Body of pancreas (tissue), 4 donors: ENCODE data around the gene APOH. TPM values are rescaled to one million over a fixed set of nuclear protein-coding genes. Genes with fewer than 3 reads are reported as not detected.

ENCODE experiments used
- ATAC-seq: fragments of 150-250 bp; one replicate; pipeline ENCODE4 v1.9.1; 2016
- DNase-seq, 4 donors: peaks; one replicate each; pipeline ENCODE4 v3.0.0-alpha.2; 2019
- H3K27ac ChIP-seq, 4 donors: fragments of 200-600 bp; sonication (generic); 1 replicate in 3 of 4; 2 replicates in 1 of 4; pipeline versions ENCODE4 v1.5.1 to v1.6.1; 2016 to 2019; ENCODE audit warnings: mild to moderate bottlenecking in 1 of 4, mixed read lengths in 1 of 4, moderate library complexity in 1 of 4
- H3K27me3 ChIP-seq, 2 donors: fragments of 200-600 bp; sonication (generic); one replicate each; pipeline ENCODE4 v1.6.0; 2016; ENCODE audit warnings: mild to moderate bottlenecking in 1 of 2
- H3K36me3 ChIP-seq, 2 donors: fragments of 200-600 bp; sonication (generic); replicated peaks in 1 of 2; 2 replicates each; pipeline ENCODE4 v1.5.1; 2016; ENCODE audit warnings: low read depth in 2 of 2; ENCODE audit not compliant: insufficient read depth in 1 of 2
- H3K4me1 ChIP-seq: fragments of 200-600 bp; sonication (generic); one replicate; pipeline ENCODE4 v1.6.0; 2016
- H3K4me3 ChIP-seq, 2 donors: fragments of 200-600 bp; sonication (generic); 1 replicate in 1 of 2; 2 replicates in 1 of 2; pipeline ENCODE4 v1.5.1; 2016 to 2019
- H3K9me3 ChIP-seq, 3 donors: fragments of 200-600 bp; sonication (generic); 1 replicate in 2 of 3; 2 replicates in 1 of 3; pipeline ENCODE4 v1.5.1; 2016
- POLR2A ChIP-seq, 3 donors: fragments of 450-650 bp; IDR thresholded peaks; one replicate each; pipeline ENCODE4 v1.6.1; 2016; ENCODE audit warnings: antibody characterized with exemption in 3 of 3, mild to moderate bottlenecking in 2 of 3
- WGBS, 2 donors: methylation state at CpG; one replicate each; pipeline ENCODE4 v1.1.5; 2017; 5-methylcytosine and 5-hydroxymethylcytosine counted together
- intact Hi-C: fragments of 100-400 bp; cut with DNase I; formaldehyde crosslinking; loops from one replicate; pipeline ENCODE4 v1.15.1; 2023
- total RNA-seq, 2 donors: library from RNA; depleted of rRNA; stranded (reverse); fragments of >200 nt; gene quantifications; one replicate each; pipeline ENCODE4 v1.1.0, GENCODE V29; 2016
- TF ChIP-seq, protein P1 (sequence below), 7 experiments: fragments of 450-650 bp in 4 of 7; fragments of 200-600 bp in 3 of 7; sonication (generic) in 3 of 7; IDR thresholded peaks; one replicate each; pipeline ENCODE4 v1.5.1; 2016 to 2019; ENCODE audit warnings: antibody characterized with exemption in 7 of 7

Gene APOH
- total RNA-seq, 2 donors from 2014 or later, result 5.4 to 22.1 TPM

DNA sequence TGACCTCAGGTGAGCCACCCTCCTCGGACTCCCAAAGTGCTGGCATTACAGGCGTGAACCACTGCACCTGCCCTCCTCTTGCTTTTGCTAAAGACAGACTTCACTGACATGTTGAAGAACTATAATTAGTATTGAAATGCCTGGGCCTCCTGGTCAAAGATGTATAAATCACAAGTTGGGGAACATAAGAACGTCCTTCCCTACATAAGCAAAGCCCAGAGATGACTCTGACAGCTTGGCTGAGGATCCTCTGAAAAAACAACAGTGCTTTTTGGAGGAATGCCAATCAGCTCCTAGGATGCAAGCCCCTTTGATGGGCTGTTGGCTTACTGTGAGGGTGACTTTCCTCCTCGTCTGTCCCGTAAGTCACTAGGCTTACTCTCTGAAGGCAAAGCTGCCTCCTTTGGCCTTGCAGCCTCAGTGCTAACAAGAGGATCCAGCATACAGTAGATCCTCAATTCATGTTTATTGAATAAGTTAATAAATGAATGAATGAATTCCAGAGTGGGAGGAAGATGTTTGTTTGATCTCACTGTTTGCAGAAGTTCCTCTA is 6.3 kb downstream of the APOH start:
- no peak for ATAC-seq
- no peaks in the 10 kb centered on the region for H3K36me3 ChIP-seq

DNA sequence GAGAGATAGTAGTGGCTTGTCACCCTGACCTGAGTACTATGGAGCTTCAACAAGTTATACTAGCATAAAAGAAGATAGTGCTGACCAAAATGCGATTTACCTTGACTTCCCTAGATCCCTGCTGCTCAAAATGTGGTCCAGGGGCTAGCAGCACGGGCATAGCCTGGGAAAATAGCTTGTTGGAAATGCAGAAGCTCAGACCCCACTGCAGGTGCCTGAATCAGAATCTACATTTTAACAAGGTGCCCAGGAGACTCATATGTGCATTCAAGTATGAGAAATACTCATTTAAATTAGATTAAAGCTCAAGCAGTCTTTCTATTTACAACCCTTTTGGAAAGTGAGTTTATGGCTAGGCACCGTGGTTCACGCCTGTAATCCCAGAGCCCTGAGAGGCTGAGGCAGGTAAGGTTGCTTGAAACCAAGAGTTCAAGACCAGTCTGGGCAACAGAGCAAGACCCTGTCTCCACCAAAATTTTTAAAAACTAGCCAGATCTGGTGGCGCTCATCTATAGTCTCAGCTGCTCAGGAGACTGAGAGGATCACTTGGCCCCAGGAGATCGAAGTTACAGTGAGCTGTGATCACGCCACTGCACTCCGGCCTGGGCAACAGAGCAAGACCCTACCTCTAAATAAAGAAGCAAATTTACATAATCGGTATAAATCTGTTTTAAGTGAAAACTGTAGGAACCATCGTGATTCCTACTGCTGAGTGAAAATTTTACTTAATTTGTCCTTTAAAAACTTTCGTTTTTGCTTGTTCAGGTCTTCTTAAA is 7.3 kb downstream of the APOH start:
- Histone ChIP-seq H3K36me3 (no peaks in the 10 kb centered on the region), H3K27ac (no peak overlapping the region), H3K4me1 (no peaks in the 10 kb centered on the region), H3K9me3 (no peaks in the 10 kb centered on the region), H3K27me3 (no peaks in the 10 kb centered on the region), H3K4me3 (no peak overlapping the region)
- no peak for DNase-seq
- TF ChIP-seq, protein P1, sequence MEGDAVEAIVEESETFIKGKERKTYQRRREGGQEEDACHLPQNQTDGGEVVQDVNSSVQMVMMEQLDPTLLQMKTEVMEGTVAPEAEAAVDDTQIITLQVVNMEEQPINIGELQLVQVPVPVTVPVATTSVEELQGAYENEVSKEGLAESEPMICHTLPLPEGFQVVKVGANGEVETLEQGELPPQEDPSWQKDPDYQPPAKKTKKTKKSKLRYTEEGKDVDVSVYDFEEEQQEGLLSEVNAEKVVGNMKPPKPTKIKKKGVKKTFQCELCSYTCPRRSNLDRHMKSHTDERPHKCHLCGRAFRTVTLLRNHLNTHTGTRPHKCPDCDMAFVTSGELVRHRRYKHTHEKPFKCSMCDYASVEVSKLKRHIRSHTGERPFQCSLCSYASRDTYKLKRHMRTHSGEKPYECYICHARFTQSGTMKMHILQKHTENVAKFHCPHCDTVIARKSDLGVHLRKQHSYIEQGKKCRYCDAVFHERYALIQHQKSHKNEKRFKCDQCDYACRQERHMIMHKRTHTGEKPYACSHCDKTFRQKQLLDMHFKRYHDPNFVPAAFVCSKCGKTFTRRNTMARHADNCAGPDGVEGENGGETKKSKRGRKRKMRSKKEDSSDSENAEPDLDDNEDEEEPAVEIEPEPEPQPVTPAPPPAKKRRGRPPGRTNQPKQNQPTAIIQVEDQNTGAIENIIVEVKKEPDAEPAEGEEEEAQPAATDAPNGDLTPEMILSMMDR (IDR thresholded peaks at IDR 0.05), result no peak
- TF ChIP-seq POLR2A (IDR thresholded peaks at IDR 0.05), result no peak
- intact Hi-C loops, result no loop called here
- no peak for ATAC-seq
- WGBS, 2 donors, result 88% methylated on average over 9 to 11 of the region's 11 CpGs

More for the DNA sequence above, 6.3 kb downstream of the APOH start:
- H3K9me3 ChIP-seq, result no peaks in the 10 kb centered on the region
- H3K4me3 ChIP-seq, result no peak overlapping the region
- DNase-seq, result no peak
- peaks cover 3% of the 10 kb centered on the region for H3K4me1 ChIP-seq
- no peak overlapping the region for H3K27ac ChIP-seq
- H3K27me3 ChIP-seq, result no peaks in the 10 kb centered on the region
- intact Hi-C loops, result no loop called here
- TF ChIP-seq POLR2A (IDR thresholded peaks at IDR 0.05), result no peak
- TF ChIP-seq, protein P1 (IDR thresholded peaks at IDR 0.05), result no peak
- 89% methylated on average over 5 of the region's 5 CpGs for WGBS, 2 donors

DNA sequence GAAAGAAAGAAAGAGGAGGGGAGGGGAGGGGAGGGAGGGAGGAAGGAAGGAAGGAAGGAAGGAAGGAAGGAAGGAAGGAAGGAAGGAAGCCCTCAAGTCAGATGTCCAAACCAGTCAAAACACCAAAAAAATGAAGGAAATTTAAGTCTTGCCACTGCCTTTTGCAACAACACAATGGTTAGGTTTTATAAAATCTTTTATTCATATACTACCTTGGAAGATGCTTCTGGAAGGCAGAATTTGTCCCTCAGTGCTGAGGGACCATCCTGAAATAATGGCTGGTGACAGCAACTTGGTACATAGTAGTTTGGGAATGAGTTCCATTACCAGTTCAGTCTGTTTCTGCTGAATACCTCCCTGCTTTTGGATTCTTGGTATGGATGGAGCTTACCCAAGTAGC is 7.9 kb downstream of the APOH start:
- Histone ChIP-seq H3K27me3 (no peaks in the 10 kb centered on the region), H3K9me3 (no peaks in the 10 kb centered on the region), H3K4me3 (no peak overlapping the region), H3K36me3 (no peaks in the 10 kb centered on the region), H3K27ac (no peak overlapping the region), H3K4me1 (no peaks in the 10 kb centered on the region)
- no peak for DNase-seq
- intact Hi-C loops, result no loop called here
- no peak for ATAC-seq
- TF ChIP-seq, protein P1 (IDR thresholded peaks at IDR 0.05), result no peak
- no peak for TF ChIP-seq POLR2A (IDR thresholded peaks at IDR 0.05)

DNA sequence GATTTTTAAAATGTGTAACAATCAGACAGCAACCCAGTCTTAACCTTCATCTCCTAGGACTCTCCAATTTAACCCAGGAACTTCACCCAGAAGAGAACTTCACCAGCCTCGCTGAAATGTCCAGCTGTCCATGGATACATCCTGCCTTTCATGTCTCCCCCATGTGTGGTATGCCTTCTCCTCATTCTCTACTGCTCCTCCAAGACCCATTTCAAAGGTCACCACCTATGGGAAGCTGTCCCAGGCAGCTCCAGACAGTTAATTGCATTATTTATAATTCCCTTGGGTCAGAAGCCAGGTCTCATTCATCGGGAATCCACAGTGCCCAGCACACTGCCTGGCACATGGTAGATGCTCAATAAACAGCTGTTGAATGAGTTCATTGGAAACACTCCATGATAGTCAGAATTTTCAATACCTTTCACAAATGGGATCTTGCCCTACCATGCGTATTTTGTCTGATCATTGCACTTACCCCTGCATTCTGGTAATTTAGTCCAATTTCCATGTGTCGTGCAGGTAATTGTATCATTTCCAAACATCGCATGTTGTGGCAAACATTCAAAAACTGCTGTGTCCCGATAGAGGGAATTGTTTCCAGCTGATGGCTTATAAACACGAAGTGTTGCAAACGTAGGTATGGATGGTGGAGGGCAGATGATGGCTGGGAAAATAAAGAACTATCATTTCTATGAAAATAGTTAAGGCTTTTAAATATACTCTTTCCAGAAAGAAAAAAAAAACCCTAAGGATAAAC is 9.0 kb downstream of the APOH start:
- TF ChIP-seq, protein P1 (IDR thresholded peaks at IDR 0.05), result no peak
- no peak for TF ChIP-seq POLR2A (IDR thresholded peaks at IDR 0.05)
- Histone ChIP-seq H3K9me3 (no peaks in the 10 kb centered on the region), H3K36me3 (no peaks in the 10 kb centered on the region), H3K4me3 (no peak overlapping the region), H3K27ac (no peak overlapping the region), H3K4me1 (no peaks in the 10 kb centered on the region), H3K27me3 (no peaks in the 10 kb centered on the region)
- WGBS, 2 donors, result 71 to 87% methylated on average over 8 of the region's 8 CpGs
- no peak for ATAC-seq
- DNase-seq, result no peak
- intact Hi-C loops, result no loop called here
